Measurements from ENCODE around the gene NKD2. TPM values are rescaled to one million over a fixed set of nuclear protein-coding genes. Genes with fewer than 3 reads are reported as not detected.

The NKD2 gene
- polyA plus RNA-seq, 1 of the 3 experiments (the other 2 are of a cell fraction), result not detected

GRCh38 chr5:1010641-1011046 is 2.0 kb downstream of the NKD2 start:
- H3K9ac ChIP-seq, result no peak overlapping the region
- ChIA-PET POLR2A (no interaction called here), CTCF (interaction anchor here (0.7 to 6.5 kb wide), 15 partner anchors 8 to 514 kb away, joined by 3 to 44 read pairs (median 6); no protein-coding TSS in a partner anchor)
- H3K9me2 ChIP-seq, result no peaks in the 10 kb centered on the region
- no peaks in the 10 kb centered on the region for H4K20me1 ChIP-seq (ENCODE audit: insufficient read depth)
- H3F3A ChIP-seq (replicated peaks; ENCODE audit: insufficient read depth), result no peaks in the 10 kb centered on the region
- H3K4me2 ChIP-seq, result no peak overlapping the region
- H2AFZ ChIP-seq (ENCODE audit: low read depth), result no peak overlapping the region
- H3K27me3 ChIP-seq (ENCODE audit: insufficient read depth), result peaks cover 50% of the 10 kb centered on the region
- no peak for DNase-seq
- no peak overlapping the region for H3K27ac ChIP-seq (ENCODE audit: low read depth in 2 of 2, low read length in 1 of 2)
- H3K79me2 ChIP-seq (ENCODE audit: insufficient read depth), result no peaks in the 10 kb centered on the region
- 55% methylated on average over 7 of the region's 13 CpGs for WGBS (ENCODE audit: low lambda C conversion rate)
- H3K36me3 ChIP-seq (replicated peaks in 1 of 2; ENCODE audit: control insufficient read depth in 1 of 2, insufficient read depth in 2 of 2, low read length in 1 of 2), result no peaks in the 10 kb centered on the region
- H3K9me3 ChIP-seq, result no peaks in the 10 kb centered on the region
- no peak overlapping the region for H3K4me3 ChIP-seq (ENCODE audit: low read depth in 2 of 2, low read length in 1 of 2)
- H3K4me1 ChIP-seq (ENCODE audit: control insufficient read depth in 1 of 2, insufficient read depth in 2 of 2, low read depth in 1 of 2, low read length in 1 of 2), result no peaks in the 10 kb centered on the region; a peak in 1 of 4 replicates
- TF ChIP-seq SIN3A (IDR thresholded peaks at IDR 0.05; ENCODE audit: borderline replicate concordance, low read depth, low read length), result no peak
- TF ChIP-seq JUND (IDR thresholded peaks at IDR 0.05), result no peak
- no peak for TF ChIP-seq ELF1 (IDR thresholded peaks at IDR 0.05)
- TF ChIP-seq EZH2phosphoT487 (IDR thresholded peaks at IDR 0.05; ENCODE audit: borderline replicate concordance, low read depth), result no peak
- no peak for TF ChIP-seq EP300 (IDR thresholded peaks at IDR 0.05; ENCODE audit: borderline replicate concordance in 1 of 2, low read depth in 1 of 2, low read length in 1 of 2)
- no peak for TF ChIP-seq CHD2 (IDR thresholded peaks at IDR 0.05; ENCODE audit: low read length, partially characterized antibody)
- TF ChIP-seq NRF1 (IDR thresholded peaks at IDR 0.05; ENCODE audit: low read depth, low read length), result no peak
- no peak for TF ChIP-seq RAD21 (IDR thresholded peaks at IDR 0.05; ENCODE audit: low read length)

GRCh38 chr5:1011226-1011631 is 2.6 kb downstream of the NKD2 start:
- H3K9me2 ChIP-seq, result no peaks in the 10 kb centered on the region
- TF ChIP-seq TEAD4 (IDR thresholded peaks at IDR 0.05; ENCODE audit: borderline replicate concordance, insufficient read depth) (no peak), RAD21 (IDR thresholded peaks at IDR 0.05; ENCODE audit: low read length) (peak; percentile 11; the same call in 1 of the 2 replicates), NRF1 (IDR thresholded peaks at IDR 0.05; ENCODE audit: low read depth, low read length) (no peak), GATA2 (CRISPR knock-in tag; IDR thresholded peaks at IDR 0.05) (no peak), SMC3 (IDR thresholded peaks at IDR 0.05; ENCODE audit: low read depth, low read length) (peak; percentile 31; the same call in 1 of the 2 replicates)
- TF ChIP-seq, protein P1, sequence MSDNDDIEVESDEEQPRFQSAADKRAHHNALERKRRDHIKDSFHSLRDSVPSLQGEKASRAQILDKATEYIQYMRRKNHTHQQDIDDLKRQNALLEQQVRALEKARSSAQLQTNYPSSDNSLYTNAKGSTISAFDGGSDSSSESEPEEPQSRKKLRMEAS (IDR thresholded peaks at IDR 0.05; ENCODE audit: low read depth), result no peak
- TF ChIP-seq, protein P2, sequence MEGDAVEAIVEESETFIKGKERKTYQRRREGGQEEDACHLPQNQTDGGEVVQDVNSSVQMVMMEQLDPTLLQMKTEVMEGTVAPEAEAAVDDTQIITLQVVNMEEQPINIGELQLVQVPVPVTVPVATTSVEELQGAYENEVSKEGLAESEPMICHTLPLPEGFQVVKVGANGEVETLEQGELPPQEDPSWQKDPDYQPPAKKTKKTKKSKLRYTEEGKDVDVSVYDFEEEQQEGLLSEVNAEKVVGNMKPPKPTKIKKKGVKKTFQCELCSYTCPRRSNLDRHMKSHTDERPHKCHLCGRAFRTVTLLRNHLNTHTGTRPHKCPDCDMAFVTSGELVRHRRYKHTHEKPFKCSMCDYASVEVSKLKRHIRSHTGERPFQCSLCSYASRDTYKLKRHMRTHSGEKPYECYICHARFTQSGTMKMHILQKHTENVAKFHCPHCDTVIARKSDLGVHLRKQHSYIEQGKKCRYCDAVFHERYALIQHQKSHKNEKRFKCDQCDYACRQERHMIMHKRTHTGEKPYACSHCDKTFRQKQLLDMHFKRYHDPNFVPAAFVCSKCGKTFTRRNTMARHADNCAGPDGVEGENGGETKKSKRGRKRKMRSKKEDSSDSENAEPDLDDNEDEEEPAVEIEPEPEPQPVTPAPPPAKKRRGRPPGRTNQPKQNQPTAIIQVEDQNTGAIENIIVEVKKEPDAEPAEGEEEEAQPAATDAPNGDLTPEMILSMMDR (IDR thresholded peaks at IDR 0.05), result peak; percentile 39; the same call in 1 of the 2 replicates
- no peaks in the 10 kb centered on the region for H3K36me3 ChIP-seq (replicated peaks in 1 of 2; ENCODE audit: control insufficient read depth in 1 of 2, insufficient read depth in 2 of 2, low read length in 1 of 2)
- no peaks in the 10 kb centered on the region for H3F3A ChIP-seq (replicated peaks; ENCODE audit: insufficient read depth)
- no peak overlapping the region for H3K27ac ChIP-seq (ENCODE audit: low read depth in 2 of 2, low read length in 1 of 2)
- H3K27me3 ChIP-seq (ENCODE audit: insufficient read depth), result peaks cover 44% of the 10 kb centered on the region
- H3K9ac ChIP-seq, result no peak overlapping the region
- 55% methylated on average over 11 of the region's 11 CpGs for WGBS (ENCODE audit: low lambda C conversion rate)
- H3K79me2 ChIP-seq (ENCODE audit: insufficient read depth), result no peaks in the 10 kb centered on the region
- H4K20me1 ChIP-seq (ENCODE audit: insufficient read depth), result no peaks in the 10 kb centered on the region
- no peak overlapping the region for H3K4me2 ChIP-seq
- no peaks in the 10 kb centered on the region; a peak in 1 of 4 replicates for H3K4me1 ChIP-seq (ENCODE audit: control insufficient read depth in 1 of 2, insufficient read depth in 2 of 2, low read depth in 1 of 2, low read length in 1 of 2)
- H3K4me3 ChIP-seq (ENCODE audit: low read depth in 2 of 2, low read length in 1 of 2), result no peak overlapping the region
- no peaks in the 10 kb centered on the region for H3K9me3 ChIP-seq
- ChIA-PET POLR2A (no interaction called here), CTCF (interaction anchor here (0.7 to 6.5 kb wide), 12 partner anchors 8 to 513 kb away, joined by 3 to 44 read pairs (median 6); no protein-coding TSS in a partner anchor)
- H2AFZ ChIP-seq (ENCODE audit: low read depth), result no peak overlapping the region
- DNase-seq, result peak; percentile 78
